Measurements from ENCODE around the gene IL5RA.

Gene IL5RA

GRCh38 chr3:3064297-3064696, 45.9 kb downstream of the IL5RA start:
- peak in 1 of 2 experiments; percentile 28 for DNase-seq

GRCh38 chr3:3059645-3060044, 50.5 kb downstream of the IL5RA start:
- DNase-seq = no peak

GRCh38 chr3:3053974-3054373, 56.2 kb downstream of the IL5RA start:
- no peak for DNase-seq

- DNase-seq = no peak
These were observed 71.8 kb downstream of the IL5RA start for GRCh38 chr3:3038201-3038991.

GRCh38 chr3:3037156-3037555, 73.0 kb downstream of the IL5RA start:
- DNase-seq = peak in 1 of 2 experiments; percentile 13

GRCh38 chr3:3031326-3031725, 78.8 kb downstream of the IL5RA start:
- DNase-seq = no peak

- no peak for DNase-seq
These were observed 82.1 kb downstream of the IL5RA start for GRCh38 chr3:3027976-3028567.

- peak; percentile 31 to 73 for DNase-seq
These were observed 86.9 kb downstream of the IL5RA start for GRCh38 chr3:3023111-3023745.

- no peak for DNase-seq
These were observed 90.0 kb downstream of the IL5RA start for GRCh38 chr3:3020209-3020608.
